HCT116 (cell line): ENCODE results near the gene ARSB. TPM values are rescaled to one million over a fixed set of nuclear protein-coding genes. Genes with fewer than 3 reads are reported as not detected.
"Not testable (repeated sequence)": the region's sequence is repeated elsewhere in the genome, so short reads cannot be mapped to it uniquely, and the experiment has no call there.

Experiments
- ATAC-seq: fragments of 200-7000 bp; cut with Tn5 transposase; 2 replicates; pipeline ENCODE4 v1.9.1; 2020; ENCODE audit warnings: mild to moderate bottlenecking, moderate library complexity
- BruUV-seq: library from RNA; stranded (reverse); fragments of 400-500 nt; replicated peaks from 2 replicates; lab custom pipeline; 2021; lab: Mats Ljungman, UMichigan
- CTCF ChIA-PET: fragments of 300-600 bp; sonication (Branson Sonifier 250); formaldehyde crosslinking; loops from one replicate; lab custom pipeline; 2021; ENCODE audit warnings: antibody characterized with exemption; lab: Charles Lee
- POLR2A ChIA-PET: fragments of 300-600, 350-600 bp; sonication (Branson Sonifier 250); formaldehyde crosslinking; loops from one replicate; lab custom pipeline; 2021; ENCODE audit warnings: antibody characterized with exemption; lab: Charles Lee
- RAD21 ChIA-PET, 2 experiments: fragments of 300-600 bp; sonication (Branson Sonifier 250); formaldehyde crosslinking; loops; one replicate each; lab custom pipeline; 2023; ENCODE audit warnings: low total read pairs in 2 of 2; ENCODE audit not compliant: uncharacterized antibody in 2 of 2, unreplicated experiment in 2 of 2, low non-redundant PET in 1 of 2; lab: Charles Lee
- DNase-seq: peaks from one replicate; pipeline ENCODE4 v3.0.0-alpha.2; 2010; ENCODE audit warnings: low read depth, low spot score
- H2AFZ ChIP-seq: fragments of 200-600 bp; shearing (Covaris generic), sonication (generic); 2 replicates; pipeline ENCODE4 v1.6.1; 2017; ENCODE audit warnings: low read depth, mixed run types, mixed read lengths, antibody characterized with exemption, low read length; ENCODE audit not compliant: poor library complexity, severe bottlenecking
- H3K27ac ChIP-seq: 2 replicates; pipeline ENCODE4 v1.5.1; 2012; ENCODE audit warnings: low read depth, low read length
- H3K27me3 ChIP-seq: fragments of 200-600 bp; sonication (generic); 2 replicates; pipeline ENCODE4 v1.6.1; 2016; ENCODE audit warnings: mixed run types, low read length, mixed read lengths; ENCODE audit not compliant: insufficient read depth
- H3K36me3 ChIP-seq, 2 experiments: fragments of 200-500 bp in 1 of 2; fragments of 200-600 bp in 1 of 2; sonication (Bioruptor generic) in 1 of 2; sonication (generic) in 1 of 2; 2 replicates each; pipeline versions ENCODE4 v1.5.1 to v1.6.1; 2014 to 2016; ENCODE audit warnings: low read length in 2 of 2, inconsistent platforms in 1 of 2, mixed read lengths in 1 of 2, mixed run types in 1 of 2; ENCODE audit not compliant: insufficient read depth in 2 of 2, control insufficient read depth in 1 of 2
- H3K4me1 ChIP-seq, 2 experiments: fragments of 200-600 bp in 1 of 2; sonication (generic) in 1 of 2; 2 replicates each; pipeline versions ENCODE4 v1.5.1 to v1.6.1; 2012 to 2017; ENCODE audit warnings: low read length in 2 of 2, inconsistent platforms in 1 of 2, mild to moderate bottlenecking in 1 of 2, mixed read lengths in 1 of 2, mixed run types in 1 of 2, moderate library complexity in 1 of 2; ENCODE audit not compliant: insufficient read depth in 2 of 2, control insufficient read depth in 1 of 2
- H3K4me2 ChIP-seq: fragments of 200-600 bp; sonication (generic); 2 replicates; pipeline ENCODE4 v1.6.1; 2017; ENCODE audit warnings: mixed run types, low read length, mixed read lengths
- H3K4me3 ChIP-seq, 2 experiments: fragments of 200-600 bp in 1 of 2; sonication (generic) in 1 of 2; replicated peaks in 1 of 2; 2 replicates each; pipeline ENCODE4 v1.5.1; 2011 to 2016; ENCODE audit warnings: low read length in 2 of 2, control low read depth in 1 of 2, low read depth in 1 of 2, mild to moderate bottlenecking in 1 of 2, mixed read lengths in 1 of 2, mixed run types in 1 of 2
- H3K79me2 ChIP-seq: fragments of 200-600 bp; sonication (generic); 2 replicates; pipeline ENCODE4 v1.6.1; 2017; ENCODE audit warnings: mild to moderate bottlenecking, mixed run types, low read length, moderate library complexity, mixed read lengths; ENCODE audit not compliant: insufficient read depth
- H3K9ac ChIP-seq: fragments of 200-600 bp; sonication (generic); 2 replicates; pipeline ENCODE4 v1.6.1; 2016; ENCODE audit warnings: low read length, mixed read lengths
- H3K9me2 ChIP-seq: fragments of 200-600 bp; sonication (generic), shearing (Covaris generic); 2 replicates; pipeline ENCODE4 v1.6.1; 2017; ENCODE audit warnings: mixed run types, mild to moderate bottlenecking, moderate library complexity; ENCODE audit not compliant: insufficient read depth
- H3K9me3 ChIP-seq, 2 experiments: fragments of 200-500 bp in 1 of 2; fragments of 200-600 bp in 1 of 2; sonication (Bioruptor generic) in 1 of 2; sonication (generic) in 1 of 2; 2 replicates each; pipeline ENCODE4 v1.6.1; 2014 to 2017; ENCODE audit warnings: low read length in 2 of 2, mixed read lengths in 2 of 2, inconsistent platforms in 1 of 2, low read depth in 1 of 2, mild to moderate bottlenecking in 1 of 2, mixed run types in 1 of 2, moderate library complexity in 1 of 2; ENCODE audit not compliant: control insufficient read depth in 1 of 2, insufficient read depth in 1 of 2
- H4K20me1 ChIP-seq: fragments of 200-600 bp; sonication (generic), shearing (Covaris generic); 2 replicates; pipeline ENCODE4 v1.6.1; 2017; ENCODE audit warnings: mixed run types, mild to moderate bottlenecking, moderate library complexity; ENCODE audit not compliant: insufficient read depth
- CEBPB ChIP-seq: IDR thresholded peaks from 2 replicates; pipeline ENCODE4 v1.6.1; 2012; ENCODE audit warnings: low read depth
- EGR1 ChIP-seq: IDR thresholded peaks from 2 replicates; pipeline ENCODE4 v1.6.1; 2012; ENCODE audit warnings: low read depth
- POLR2A ChIP-seq: IDR thresholded peaks from 2 replicates; pipeline ENCODE4 v1.7.0; 2011; ENCODE audit warnings: borderline replicate concordance; ENCODE audit not compliant: insufficient read depth, insufficient read length; ENCODE audit errors: extremely low read depth
- POLR2AphosphoS5 ChIP-seq: IDR thresholded peaks from 2 replicates; pipeline ENCODE4 v1.6.1; 2011; ENCODE audit warnings: mild to moderate bottlenecking, low read depth, low read length, moderate library complexity
- TCF7L2 ChIP-seq: IDR thresholded peaks from 2 replicates; pipeline ENCODE4 v1.7.0; 2011; ENCODE audit warnings: borderline replicate concordance, inconsistent platforms; ENCODE audit not compliant: insufficient read depth, insufficient read length; ENCODE audit errors: extremely low read depth
- ZFX ChIP-seq: fragments of 450-650 bp; IDR thresholded peaks from 2 replicates; pipeline ENCODE4 v1.6.1; 2017
- ZNF274 ChIP-seq: fragments of 200-500 bp; sonication (Bioruptor generic); IDR thresholded peaks from 2 replicates; pipeline ENCODE4 v1.6.1; 2014; ENCODE audit warnings: mild to moderate bottlenecking, low read depth, low read length, inconsistent platforms
- intact Hi-C: fragments of 100-400 bp; cut with micrococcal nuclease; formaldehyde crosslinking; loops from 2 replicates; pipeline ENCODE4 v1.10.0; 2022
- total RNA-seq: library from RNA; stranded (reverse); gene quantifications from one replicate; pipeline ENCODE4 v1.2.1, GENCODE V29; 2021; ENCODE audit not compliant: unreplicated experiment
- TF ChIP-seq, protein P1 (sequence below): IDR thresholded peaks from 2 replicates; pipeline ENCODE4 v1.6.1; 2012
- TF ChIP-seq, protein P2 (sequence below): IDR thresholded peaks from 2 replicates; pipeline ENCODE4 v1.6.1; 2011; ENCODE audit warnings: mild to moderate bottlenecking, low read length, moderate library complexity; ENCODE audit not compliant: insufficient replicate concordance; ENCODE audit errors: extremely low read depth

ARSB gene
- total RNA-seq, 1 experiment from 2014 or later, result 4.8 TPM

GRCh38 chr5:78983601-78984438 is 1.3 kb downstream of the ARSB start (continued):
- TF ChIP-seq EGR1 (no peak), POLR2A (no peak), CEBPB (no peak)

GRCh38 chr5:78983194-78983593 is 1.9 kb downstream of the ARSB start:
- intact Hi-C loops, DNase-seq, H3K79me2 ChIP-seq, H3K36me3 ChIP-seq, POLR2A ChIA-PET, H4K20me1 ChIP-seq, H3K9me2 ChIP-seq, BruUV-seq, RAD21 ChIA-PET, H3K27me3 ChIP-seq, H3K9ac ChIP-seq, H3K27ac ChIP-seq, H3K4me3 ChIP-seq, ATAC-seq, H3K9me3 ChIP-seq, H2AFZ ChIP-seq, H3K4me2 ChIP-seq: not testable (repeated sequence)
- CTCF ChIA-PET, result interaction anchor here (3.7 kb wide), 1 partner anchor 38 kb away, joined by 17 read pairs; no protein-coding TSS in a partner anchor
- H3K4me1 ChIP-seq, result peaks cover 16 to 37% of the 10 kb centered on the region in 2 experiments

- Histone ChIP-seq H4K20me1 (no peaks in the 10 kb centered on the region), H2AFZ (no peak overlapping the region), H3K4me2 (no peak overlapping the region), H3K9me2 (no peaks in the 10 kb centered on the region), H3K4me3 (no peak overlapping the region), H3K9me3 (no peaks in the 10 kb centered on the region), H3K4me1 (peaks cover 8 to 24% of the 10 kb centered on the region in 2 experiments; a peak in 3 of 4 replicates), H3K36me3 (no peaks in the 10 kb centered on the region), H3K9ac (no peak overlapping the region), H3K79me2 (no peaks in the 10 kb centered on the region), H3K27ac (no peak overlapping the region), H3K27me3 (no peaks in the 10 kb centered on the region)
- ChIA-PET RAD21 (interaction anchor here in 1 of 2 experiments (0.6 kb wide), 1 partner anchor 17 kb away, joined by 3 read pairs; no protein-coding TSS in a partner anchor), CTCF (no interaction called here), POLR2A (no interaction called here)
- ATAC-seq (no peak), DNase-seq (no peak)
- TF ChIP-seq, protein P1, sequence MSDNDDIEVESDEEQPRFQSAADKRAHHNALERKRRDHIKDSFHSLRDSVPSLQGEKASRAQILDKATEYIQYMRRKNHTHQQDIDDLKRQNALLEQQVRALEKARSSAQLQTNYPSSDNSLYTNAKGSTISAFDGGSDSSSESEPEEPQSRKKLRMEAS, result no peak
- TF ChIP-seq TCF7L2 (no peak), POLR2A (no peak), ZNF274 (no peak), POLR2AphosphoS5 (no peak), ZFX (no peak)
- TF ChIP-seq, protein P2, sequence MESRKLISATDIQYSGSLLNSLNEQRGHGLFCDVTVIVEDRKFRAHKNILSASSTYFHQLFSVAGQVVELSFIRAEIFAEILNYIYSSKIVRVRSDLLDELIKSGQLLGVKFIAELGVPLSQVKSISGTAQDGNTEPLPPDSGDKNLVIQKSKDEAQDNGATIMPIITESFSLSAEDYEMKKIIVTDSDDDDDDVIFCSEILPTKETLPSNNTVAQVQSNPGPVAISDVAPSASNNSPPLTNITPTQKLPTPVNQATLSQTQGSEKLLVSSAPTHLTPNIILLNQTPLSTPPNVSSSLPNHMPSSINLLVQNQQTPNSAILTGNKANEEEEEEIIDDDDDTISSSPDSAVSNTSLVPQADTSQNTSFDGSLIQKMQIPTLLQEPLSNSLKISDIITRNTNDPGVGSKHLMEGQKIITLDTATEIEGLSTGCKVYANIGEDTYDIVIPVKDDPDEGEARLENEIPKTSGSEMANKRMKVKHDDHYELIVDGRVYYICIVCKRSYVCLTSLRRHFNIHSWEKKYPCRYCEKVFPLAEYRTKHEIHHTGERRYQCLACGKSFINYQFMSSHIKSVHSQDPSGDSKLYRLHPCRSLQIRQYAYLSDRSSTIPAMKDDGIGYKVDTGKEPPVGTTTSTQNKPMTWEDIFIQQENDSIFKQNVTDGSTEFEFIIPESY, result no peak
- no TSS peak for BruUV-seq
- intact Hi-C loops, result no loop called here
These were observed 5.2 kb downstream of the ARSB start for GRCh38 chr5:78979909-78980308.
